Activated T-cell treated with anti-CD3 and anti-CD28 coated beads for 24 hours (primary cell): ENCODE data around the gene NPY4R.
"Not testable (repeated sequence)": the region's sequence is repeated elsewhere in the genome, so short reads cannot be mapped to it uniquely, and the experiment has no call there.

Experiments
- DNase-seq: peaks from one replicate; pipeline ENCODE4 v3.0.0-alpha.2; 2020; ENCODE audit warnings: low read depth

Gene NPY4R

GRCh38 chr10:46455992-46456391 is 9.8 kb downstream of the NPY4R start:
- DNase-seq, result not testable (repeated sequence)

- DNase-seq, result not testable (repeated sequence)
These were observed 14.4 kb downstream of the NPY4R start for GRCh38 chr10:46451365-46451764.

GRCh38 chr10:46450829-46451228 is 14.9 kb downstream of the NPY4R start:
- not testable (repeated sequence) for DNase-seq

GRCh38 chr10:46447439-46447838 is 18.3 kb downstream of the NPY4R start:
- DNase-seq, result not testable (repeated sequence)

GRCh38 chr10:46445389-46446122 is 20.2 kb downstream of the NPY4R start:
- DNase-seq, result not testable (repeated sequence)

GRCh38 chr10:46443422-46443821 is 22.3 kb downstream of the NPY4R start:
- DNase-seq, result not testable (repeated sequence)

- not testable (repeated sequence) for DNase-seq
These were observed 23.0 kb downstream of the NPY4R start for GRCh38 chr10:46442706-46443275.

- not testable (repeated sequence) for DNase-seq
These were observed 23.9 kb downstream of the NPY4R start for GRCh38 chr10:46441837-46442278.

- DNase-seq, result not testable (repeated sequence)
These were observed 24.8 kb downstream of the NPY4R start for GRCh38 chr10:46440942-46441341.

GRCh38 chr10:46423550-46423949 is 42.2 kb downstream of the NPY4R start:
- not testable (repeated sequence) for DNase-seq

GRCh38 chr10:46419570-46420379 is 46.0 kb downstream of the NPY4R start:
- DNase-seq, result not testable (repeated sequence)

- not testable (repeated sequence) for DNase-seq
These were observed 47.5 kb downstream of the NPY4R start for GRCh38 chr10:46418283-46418682.

GRCh38 chr10:46415291-46415690 is 50.5 kb downstream of the NPY4R start:
- DNase-seq, result not testable (repeated sequence)

GRCh38 chr10:46412665-46413064 is 53.1 kb downstream of the NPY4R start:
- DNase-seq, result not testable (repeated sequence)

GRCh38 chr10:46411123-46411522 is 54.6 kb downstream of the NPY4R start:
- DNase-seq, result not testable (repeated sequence)
